Left renal cortex interstitium (tissue), 4 donors: ENCODE measurements around the gene NDUFB11. TPM values are rescaled to one million over a fixed set of nuclear protein-coding genes. Genes with fewer than 3 reads are reported as not detected.
A peak's percentile ranks its signal among the peaks of the same experiment; 100 is the strongest.
"Not testable (repeated sequence)": the region's sequence is repeated elsewhere in the genome, so short reads cannot be mapped to it uniquely, and the experiment has no call there.

Experiments
- DNase-seq, 4 donors: peaks; one replicate each; pipeline ENCODE4 v3.0.0-alpha.2; 2013; ENCODE audit warnings: low read depth in 4 of 4, low spot score in 2 of 4, missing footprints in 1 of 4
- polyA plus RNA-seq, 4 donors: library from polyadenylated mRNA; unstranded; fragments of 120-200 nt; gene quantifications; one replicate each; pipeline ENCODE4 v1.2.1, GENCODE V29; 2013; ENCODE audit not compliant: insufficient read length in 4 of 4

The NDUFB11 gene
- polyA plus RNA-seq, 4 donors = 90.0 to 132 (median 103) TPM

DNA sequence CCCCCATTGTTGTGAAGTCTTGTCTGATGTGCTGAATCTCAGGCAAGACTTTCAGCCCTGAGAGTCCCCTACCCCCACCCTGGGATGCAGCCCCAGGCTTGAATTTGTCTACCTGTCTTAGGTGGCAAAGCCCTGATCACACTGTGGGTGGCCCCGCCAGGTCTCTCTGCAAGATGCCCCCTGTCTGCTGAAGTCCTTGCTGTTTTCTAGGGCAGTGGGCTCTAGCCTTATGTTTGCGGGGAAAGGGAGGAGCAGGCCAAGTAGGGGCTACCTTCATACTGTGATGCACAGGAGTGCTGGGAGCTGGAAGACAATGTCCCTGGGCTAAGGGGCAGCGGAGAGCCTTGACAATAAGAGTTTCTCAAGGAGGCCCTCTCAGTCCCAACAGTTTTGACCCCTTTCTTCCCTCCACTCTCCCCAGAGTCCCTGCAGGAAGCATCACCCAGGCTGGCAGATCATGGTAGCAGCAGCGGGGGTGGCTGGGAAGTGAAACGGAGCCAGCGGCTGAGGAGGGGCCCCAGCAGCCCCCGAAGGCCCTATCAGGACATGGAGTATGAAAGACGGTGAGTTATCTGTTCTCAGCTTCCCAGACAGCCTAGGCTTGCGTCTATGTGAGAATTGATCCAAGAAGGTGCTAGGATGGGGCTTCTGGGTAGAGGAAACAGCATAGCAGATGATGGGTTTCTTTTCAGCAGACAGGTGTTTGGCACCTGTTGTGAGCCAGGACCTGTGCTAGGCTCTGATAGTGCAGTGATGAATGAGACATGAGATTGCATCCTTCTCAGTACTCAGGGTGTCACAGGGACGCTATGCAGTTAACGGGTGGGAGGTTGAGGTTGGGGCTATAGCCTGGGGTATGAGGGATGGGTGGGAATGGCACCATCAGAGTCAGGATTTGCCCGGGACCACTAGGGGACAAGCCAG lies 2.7 kb upstream of the NDUFB11 start:
- no peak for DNase-seq

DNA sequence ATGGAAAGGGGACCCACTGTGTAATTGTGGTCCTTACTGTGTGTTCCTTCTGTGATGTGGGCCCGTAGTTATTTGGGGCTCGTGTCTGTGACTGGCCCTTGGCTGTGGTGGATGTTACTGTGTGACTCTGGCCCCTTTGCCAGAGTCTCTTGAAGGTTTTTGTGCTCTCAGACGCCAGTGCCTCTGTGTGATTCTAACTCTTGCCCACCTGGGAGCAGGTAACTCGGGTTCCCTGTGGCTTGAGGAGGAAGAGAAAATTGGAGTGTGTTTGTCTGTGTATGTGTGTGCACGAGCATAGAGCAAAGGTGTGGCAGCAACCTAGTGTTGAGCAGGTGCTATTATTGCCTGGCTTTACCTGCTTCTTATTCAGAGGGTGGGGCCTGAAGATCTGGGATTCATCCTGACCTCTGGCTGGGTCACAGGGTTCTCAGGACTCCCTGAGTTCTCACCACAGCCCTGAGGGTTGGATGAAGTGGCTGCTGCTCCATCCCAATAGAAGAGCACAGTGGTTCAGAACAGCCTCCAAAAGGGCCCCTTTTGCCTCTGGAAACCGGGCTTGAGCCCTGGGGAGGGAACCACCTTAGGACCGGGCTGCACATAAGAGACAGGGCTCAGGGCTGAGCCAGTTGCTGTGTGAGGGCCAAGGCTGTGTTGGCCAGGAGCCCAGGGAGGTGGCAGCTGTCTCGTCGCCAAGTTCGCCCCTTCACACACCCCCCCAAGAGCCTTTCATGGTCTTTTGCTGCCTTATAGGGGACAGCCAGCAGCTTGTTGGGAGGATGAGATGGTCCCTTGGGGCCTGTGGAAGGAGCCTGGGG lies 1.8 kb upstream of the NDUFB11 start:
- DNase-seq = no peak

DNA sequence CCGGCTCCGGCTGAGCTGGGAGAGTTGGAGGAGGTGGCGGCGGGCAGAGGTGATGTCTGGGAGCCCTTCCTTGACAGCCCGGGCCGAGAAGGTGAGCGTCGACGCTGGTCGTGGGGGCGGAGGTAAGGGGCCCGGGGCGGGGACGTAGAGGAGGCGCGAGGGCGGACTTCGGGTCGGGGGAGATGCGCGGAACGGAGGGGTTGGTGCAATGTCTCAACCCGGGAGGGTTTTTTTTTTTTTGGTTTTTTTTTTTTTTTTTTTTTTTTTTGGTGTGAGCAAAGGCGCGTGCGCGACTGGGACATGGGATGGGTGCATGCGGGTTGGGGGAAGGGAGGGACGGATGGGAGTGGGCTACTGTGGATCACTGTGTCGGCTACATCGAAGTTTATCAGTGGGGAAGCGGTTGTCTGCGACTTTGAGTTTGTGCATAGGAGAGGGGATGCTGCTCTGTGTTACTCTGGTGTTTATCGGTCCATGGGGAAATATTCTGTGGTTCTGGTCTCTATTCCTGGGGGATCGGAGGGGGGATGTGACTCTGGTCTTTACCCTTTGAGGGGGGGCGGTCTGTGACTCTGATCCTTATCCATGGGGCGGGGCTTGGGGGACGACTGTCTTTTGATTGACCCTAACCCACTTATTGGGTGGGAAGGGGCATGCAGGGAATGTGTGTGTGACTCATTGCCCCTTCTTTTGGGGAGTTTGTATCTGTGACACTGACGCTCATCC lies 1.1 kb upstream of the NDUFB11 start:
- no peak for DNase-seq

DNA sequence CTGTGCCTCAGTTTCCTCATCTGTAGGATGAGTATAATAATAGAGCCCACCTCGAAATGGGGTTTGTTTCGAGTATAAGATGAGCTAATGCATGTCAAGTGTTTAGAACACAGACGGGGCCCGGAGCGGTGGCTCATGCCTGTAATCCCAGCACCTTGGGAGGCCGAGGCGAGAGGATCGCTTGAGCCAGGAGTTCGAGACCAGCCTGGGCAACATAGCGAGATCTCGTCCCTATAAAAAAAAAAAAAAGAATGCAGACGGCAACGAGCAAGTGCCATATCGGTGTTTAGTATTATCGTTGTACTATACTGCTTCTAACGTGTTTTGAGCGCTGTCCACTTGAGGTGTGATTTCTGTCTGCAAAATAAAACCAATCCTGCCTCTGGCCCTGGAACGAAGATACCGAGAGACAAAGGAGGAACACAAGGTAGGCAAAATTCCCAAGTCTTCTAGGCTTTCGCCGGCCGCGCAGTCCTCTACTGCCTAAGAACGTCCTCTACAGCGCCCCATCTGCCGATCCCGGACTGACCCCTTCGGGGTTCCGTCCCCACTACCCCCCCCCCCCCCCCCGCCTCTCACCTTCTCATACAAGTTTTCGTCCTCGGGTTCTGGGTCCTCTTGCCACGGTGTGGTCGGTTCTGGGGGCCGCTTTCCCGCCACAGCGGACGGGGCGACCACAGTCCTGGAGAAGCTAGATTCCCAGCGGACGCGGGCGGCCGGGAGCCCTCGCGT lies 442 bp downstream of the NDUFB11 start:
- peak in 1 of 4 donors; percentile 29 for DNase-seq

DNA sequence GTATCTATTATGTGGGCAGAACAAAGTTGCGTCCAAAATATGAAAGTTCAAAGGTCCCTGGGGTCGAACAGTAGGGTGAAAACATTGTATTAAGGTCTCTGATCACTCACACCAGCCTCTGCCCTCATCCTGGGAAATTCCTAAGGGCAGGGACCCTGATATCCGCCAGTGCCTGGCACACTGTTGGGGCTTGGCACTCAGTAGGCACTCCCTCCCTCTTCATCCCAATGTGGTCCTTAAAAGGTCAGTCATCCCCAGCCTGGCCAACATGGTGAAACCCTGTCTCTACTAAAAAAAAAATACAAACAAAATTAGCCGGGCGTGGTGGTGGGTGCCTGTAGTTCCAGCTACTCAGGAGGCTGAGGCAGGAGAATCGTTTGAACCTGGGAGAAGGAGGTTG lies 6.3 kb downstream of the NDUFB11 start:
- DNase-seq = no peak

DNA sequence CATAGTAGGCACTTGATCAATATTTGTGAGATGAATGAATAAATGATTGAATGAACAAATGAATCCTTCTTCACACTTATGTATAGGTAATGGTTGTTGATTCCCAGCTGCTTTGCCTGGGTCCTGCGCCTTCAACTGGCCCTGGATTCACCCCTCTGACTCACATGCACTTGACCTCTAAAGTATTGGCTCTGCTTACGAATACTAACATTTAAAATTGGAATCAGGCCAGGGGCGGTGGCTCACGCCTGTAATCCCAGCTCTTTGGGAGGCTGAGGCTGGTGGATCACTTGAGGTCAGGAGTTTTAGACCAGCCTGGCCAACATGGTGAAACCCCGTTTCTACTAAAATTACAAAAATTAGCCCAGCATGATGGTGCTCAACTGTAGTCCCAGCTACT lies 8.9 kb downstream of the NDUFB11 start:
- not testable (repeated sequence) for DNase-seq

DNA sequence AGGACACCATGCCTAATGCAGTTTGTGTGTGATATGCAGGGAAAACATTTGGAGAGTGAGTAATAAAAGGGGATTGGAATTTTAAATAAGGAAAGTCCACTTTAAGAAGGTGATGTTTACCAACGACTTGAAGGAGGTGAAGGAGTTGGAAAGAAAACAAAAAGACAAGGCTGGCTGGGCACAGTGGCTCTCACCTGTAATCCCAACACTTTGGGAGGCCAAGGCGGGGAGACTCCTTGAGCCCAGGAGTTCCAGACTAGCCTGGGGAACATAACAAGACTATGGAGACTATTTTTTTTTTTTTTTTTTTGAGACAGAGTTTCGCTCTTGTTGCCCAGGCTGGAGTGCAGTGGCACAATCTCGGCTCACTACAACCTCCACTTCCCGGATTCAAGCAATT lies 11.0 kb downstream of the NDUFB11 start:
- no peak for DNase-seq

DNA sequence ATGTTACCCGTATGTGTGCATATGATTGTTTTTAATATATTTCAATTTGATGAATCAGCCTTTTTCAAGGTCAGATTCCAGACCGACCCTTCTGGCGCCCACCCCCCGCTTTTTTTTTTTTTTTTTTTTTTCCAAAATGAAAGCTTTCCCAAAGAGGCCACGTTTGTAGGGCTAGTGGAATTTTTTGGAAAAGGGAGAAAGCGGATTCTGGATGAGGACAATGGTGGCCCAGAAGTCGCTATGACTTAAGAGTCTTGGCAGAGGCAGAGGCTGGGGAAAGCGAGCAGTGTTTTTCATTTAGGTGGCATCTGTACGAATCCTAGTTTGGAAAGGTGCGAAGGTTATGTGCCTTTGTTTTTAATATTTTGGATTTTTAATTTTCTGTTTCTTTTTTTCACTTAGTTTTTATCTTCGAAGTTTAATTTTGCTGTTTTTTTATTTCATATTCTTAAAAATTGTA lies 14.6 kb downstream of the NDUFB11 start:
- no peak for DNase-seq

DNA sequence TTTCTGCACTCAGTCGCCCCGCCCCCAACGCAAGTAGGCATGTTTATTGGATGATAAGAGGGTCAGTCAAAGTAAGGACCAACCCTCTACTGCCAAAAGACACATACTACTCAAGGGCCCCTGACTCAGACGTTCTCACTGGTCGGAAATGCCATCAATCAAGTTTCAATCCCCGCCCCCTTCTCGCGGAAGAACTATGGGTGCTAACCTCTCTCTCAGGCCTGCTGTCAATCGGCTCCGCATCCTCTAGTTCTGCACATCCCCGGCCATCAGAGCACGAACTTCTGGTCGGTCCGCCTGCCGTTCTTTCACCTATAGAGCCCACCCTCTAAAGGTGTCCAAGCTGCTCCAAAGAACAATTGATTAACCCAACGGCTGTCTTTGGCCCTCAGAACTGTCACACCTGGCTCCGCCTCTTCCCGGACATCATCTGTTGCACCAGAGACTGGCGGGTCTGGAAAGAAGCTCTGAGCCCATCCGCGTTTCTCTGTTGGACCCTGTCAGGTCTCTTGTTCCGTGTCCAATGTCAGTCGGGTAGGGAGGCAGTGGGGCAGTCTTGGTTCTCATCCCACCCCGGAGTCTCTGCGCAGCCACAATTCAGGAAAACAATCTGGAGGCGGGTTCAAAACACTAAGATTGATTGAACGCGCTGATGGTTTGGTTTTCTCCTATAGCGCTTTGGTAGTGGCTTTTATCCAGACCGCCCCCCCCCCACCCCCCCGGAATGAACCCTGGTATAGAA lies 15.2 kb downstream of the NDUFB11 start:
- DNase-seq = peak; percentile 85 to 96 (median 92)

DNA sequence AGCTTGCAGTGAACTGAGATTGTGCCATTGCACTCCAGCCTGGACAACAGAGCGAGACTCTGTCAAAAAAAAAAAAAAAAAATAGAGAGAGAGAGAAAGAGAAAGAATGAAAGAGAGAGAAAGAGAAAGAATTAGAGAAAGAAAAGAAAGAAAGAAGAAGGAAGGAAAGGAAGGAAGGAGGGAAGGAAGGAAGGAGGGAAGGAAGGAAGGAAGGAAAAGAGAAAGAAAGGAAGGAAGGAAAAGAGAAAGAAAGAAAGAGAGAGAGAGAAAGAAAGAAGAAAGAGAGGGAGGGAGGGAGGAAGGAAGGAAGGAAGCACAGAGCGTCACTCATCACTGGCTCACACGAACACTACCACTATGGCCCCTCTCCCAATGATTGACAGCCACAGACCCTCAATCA lies 20.0 kb downstream of the NDUFB11 start:
- DNase-seq = not testable (repeated sequence)

DNA sequence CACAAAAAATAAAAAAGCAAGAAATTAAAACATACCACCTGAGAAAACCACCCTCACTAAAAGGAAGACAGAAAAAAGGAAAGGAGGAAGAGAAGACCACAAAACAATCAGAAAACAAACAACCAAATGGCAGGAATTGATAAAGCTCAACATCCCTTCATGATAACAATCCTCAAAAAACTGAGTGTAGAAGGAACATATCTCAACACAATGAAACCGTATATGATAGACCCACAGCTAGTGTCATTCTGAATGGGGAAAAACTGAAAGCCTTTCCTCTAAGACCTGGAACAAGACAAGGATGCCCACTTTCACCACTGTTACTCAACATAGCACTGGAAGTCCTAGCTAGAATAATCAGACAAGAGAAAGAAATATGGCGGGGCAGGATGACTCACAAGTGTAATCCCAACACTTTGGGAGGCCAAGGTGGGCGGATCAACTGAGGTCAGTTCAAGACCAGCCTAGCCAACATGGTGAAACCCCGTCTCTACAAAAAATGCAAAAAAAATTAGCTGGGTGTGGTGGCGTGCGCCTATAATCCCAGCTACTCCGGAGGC lies 27.9 kb downstream of the NDUFB11 start:
- DNase-seq = not testable (repeated sequence)

DNA sequence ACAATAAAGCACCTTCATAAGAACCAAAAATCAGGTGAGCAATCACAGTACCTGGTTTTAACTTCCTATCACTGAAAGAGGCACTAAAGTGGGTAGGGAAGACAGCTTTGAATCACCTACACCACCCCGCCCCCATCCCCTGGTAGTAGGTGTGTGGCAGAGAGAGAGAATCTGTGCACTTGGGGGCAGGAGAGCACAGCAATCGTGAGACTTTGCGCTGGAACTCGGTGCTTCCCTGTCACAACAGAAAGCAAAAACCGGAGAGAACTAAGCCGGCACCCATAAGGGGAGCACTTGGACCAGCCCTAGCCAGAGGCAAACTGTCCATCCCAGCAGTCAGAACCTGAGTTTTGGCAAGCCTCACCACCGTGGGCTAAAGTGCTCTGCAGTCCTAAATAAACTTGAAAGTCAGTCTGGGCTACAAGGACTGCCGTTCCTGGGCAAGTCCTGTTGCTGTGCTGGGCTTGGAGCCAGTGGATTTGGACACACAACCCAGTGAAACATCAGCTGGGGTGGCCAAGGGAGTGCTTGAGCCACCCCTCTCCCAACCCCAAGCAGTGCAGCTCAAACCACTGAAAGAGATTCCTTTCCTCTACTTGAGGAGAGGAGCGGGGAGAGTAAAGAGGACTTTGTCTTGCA lies 32.1 kb downstream of the NDUFB11 start:
- no peak for DNase-seq

DNA sequence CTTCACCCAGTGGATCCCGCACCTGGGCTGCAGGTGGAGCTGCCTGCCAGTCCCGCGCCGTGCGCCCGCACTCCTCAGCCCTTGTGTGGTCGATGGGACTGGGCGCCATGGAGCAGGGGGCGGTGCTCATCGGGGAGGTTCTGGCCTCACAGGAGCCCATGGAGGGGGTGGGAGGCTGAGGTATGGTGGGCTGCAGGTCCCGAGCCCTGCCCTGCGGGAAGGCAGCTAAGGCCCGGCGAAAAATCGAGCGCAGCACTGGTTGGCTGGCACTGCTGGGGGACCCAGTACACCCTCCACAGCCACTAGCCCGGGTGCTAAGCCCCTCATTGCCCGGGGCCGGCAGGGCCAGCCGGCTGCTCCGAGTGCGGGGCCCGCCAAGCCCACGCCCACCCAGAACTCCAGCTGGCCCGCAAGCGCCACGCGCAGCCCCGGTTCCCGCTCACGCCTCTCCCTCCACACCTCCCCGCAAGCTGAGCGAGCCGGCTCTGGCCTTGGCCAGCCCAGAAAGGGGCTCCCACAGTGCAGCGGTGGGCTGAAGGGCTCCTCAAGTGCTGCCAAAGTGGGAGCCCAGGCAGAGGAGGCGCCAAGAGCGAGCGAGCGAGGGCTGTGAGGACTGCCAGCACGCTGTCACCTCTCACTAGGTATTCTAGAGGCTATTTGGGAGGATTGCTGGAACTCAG lies 33.4 kb downstream of the NDUFB11 start:
- DNase-seq = not testable (repeated sequence)

DNA sequence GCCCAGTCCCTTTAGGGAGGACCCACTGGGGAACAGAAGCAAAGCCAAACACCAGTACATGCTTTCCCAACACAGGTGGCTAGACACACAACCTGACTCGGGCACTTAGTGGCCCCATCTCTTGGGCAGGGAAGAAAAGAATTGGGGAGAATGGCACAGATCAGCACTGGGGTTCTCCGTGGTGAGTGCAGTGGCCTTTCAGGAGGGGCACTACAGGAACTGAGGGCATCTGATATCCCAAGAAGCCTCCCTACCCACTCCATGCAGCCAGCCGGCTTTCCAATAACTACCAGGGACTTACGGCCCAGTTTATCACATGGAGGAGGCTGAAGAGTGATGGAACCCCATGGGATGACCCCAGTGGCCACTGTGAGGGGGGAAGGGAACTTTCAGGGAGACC lies 43.3 kb downstream of the NDUFB11 start:
- no peak for DNase-seq

DNA sequence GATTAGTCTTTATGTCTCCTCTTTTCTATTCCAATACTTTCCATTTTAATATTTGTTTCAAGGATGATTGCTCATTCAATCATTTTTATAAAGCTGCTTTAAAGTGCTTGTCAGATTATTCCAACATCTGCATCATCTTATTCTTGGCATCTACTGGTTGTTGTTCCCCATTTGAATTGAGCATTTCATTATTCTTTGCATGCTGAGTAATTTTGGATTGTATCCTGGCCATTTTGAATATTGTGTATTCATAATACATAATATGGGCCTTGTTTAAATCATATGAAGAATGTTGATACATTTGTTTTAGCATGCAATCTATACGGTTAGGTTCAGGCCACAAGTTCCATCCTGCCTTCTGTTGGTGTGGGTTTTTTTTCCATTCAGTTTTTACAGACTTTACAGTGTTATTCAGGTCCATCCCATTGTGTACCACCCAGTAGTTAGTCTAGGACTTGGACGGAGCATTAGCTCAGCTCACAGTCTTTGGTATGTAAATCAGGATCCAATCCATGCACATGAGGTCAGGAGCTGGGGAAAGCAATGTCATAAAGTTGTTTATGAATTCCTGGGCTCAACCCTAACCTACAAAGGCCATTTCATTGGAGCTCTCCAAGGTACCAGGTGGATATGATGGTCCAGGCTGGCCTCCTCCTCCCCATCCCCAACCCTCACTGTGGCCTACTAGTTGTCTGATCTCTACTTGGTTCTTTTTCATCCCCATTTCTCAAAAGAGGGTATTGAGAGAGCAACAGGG lies 46.0 kb downstream of the NDUFB11 start:
- no peak for DNase-seq

DNA sequence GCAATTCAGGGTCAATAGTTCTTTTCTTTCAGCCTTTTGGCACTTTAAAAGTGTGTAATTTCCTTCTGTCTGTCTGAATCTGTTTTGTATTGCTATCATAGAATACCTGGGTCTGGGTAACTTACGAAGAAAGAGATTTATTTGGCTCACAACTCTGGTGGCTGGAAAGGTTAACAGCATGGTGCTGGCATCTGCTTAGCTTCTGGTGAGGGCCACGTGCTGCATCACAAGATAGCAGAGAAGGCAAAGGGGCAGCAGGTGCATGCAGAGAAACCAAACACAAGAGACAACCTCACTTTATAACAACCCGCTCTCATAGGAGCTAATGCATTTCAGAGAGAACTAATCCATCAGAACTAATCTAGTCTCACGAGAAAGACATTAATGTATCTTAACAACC lies 47.5 kb downstream of the NDUFB11 start:
- no peak for DNase-seq

DNA sequence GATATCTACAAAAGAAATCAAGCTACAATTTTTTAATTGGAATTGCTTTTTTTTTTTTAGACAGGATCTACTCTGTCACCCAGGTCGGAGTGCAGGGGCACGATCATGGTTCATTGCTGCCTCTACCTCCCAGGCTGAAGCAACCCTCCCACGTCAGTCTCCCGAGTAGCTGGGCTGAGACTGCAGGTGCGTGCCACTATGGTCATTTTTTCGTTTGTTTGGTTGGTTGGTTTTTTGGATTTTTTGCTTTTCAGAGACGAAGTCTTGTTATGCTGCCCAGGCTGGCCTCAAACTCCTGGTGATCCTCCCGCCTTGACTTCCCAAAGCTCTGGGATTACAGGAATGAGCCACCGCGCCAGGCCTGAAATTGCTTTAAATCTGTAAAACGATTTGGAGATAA lies 50.6 kb downstream of the NDUFB11 start:
- no peak for DNase-seq
